GM10847 (cell line): ENCODE data around the gene COPS2.

Source experiments
- POLR2A ChIP-seq: IDR thresholded peaks from 2 replicates; pipeline ENCODE4 v1.6.1; 2011; ENCODE audit not compliant: insufficient read length; ENCODE audit errors: extremely low read depth

Gene COPS2

DNA sequence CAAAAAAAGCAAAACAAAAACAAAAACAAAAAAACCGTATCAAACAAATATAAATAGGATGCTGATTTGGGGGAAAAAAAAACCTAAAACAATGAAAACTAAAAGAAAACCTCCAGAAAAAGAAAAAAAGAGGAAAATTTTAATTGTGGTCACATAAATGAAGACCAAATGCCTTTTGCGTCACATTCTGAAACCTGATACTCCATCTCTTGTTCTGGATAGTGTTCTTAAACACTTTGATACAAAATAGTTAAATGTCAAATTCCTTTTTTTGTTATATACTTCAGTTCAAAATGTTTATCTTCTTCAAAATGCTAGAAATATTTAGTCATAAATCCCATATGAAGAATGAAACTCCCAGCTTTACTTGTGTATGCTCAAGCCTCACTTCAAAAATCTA is 31.0 kb downstream of the COPS2 start:
- TF ChIP-seq POLR2A, result no peak

DNA sequence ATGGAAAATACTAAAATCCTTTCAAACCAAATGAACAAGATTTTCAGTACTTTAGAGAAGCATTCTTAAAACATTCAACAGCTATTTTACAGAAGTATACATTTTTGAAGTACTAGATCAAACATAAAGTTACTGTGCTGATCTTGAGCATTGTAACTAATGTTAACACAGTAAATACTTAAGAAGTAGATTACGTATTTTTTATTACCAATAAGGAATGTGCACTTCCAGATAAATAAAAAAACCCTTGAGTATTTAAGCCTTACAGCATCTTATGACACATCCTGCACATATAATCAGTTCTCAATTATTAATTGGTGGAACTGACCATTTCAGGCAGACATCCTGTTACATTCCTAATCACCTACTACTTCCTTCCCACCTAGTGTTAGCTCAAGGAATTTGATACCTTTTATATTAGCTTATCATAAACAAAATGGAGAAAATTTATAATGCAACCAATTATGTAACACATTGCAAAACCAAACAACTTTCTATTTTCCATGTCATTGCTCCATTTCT is 32.8 kb downstream of the COPS2 start:
- TF ChIP-seq POLR2A, result no peak

DNA sequence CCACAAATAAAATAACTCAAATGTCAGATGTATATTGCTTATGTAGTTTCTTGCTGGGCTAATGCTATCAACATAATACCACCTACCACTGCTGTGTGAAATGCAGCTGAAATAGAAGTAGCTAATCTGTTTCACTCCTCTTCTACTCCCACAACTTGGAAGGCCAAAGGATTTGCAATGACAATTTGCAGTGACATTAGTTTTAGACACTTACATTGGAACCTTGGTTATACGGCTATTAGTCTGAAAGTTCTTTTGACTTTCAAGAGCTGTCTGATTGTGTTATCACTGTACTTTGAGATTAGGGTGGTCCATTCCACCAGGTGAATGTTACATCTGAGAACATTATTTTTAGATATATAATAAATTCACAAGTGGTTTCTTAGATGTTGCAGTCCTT is 33.5 kb downstream of the COPS2 start:
- no peak for TF ChIP-seq POLR2A

DNA sequence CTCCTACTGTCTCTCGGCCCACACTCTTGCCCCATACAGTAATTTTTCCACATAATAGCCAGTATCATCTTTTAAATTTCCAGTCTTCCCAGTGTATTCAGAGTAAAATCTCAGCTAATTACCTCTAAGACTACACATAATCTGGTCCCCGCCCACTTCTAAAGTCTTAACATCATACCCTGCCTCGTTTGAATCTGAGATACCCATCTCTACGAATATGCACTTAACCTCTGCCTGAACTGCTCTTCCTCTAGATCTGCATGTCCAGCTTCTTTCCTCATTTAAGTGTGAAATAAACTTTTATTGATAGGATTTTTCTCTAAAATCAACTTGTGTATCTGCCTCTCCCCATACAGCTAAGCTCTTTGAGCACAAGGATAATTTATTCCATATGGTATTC is 34.6 kb downstream of the COPS2 start:
- no peak for TF ChIP-seq POLR2A

DNA sequence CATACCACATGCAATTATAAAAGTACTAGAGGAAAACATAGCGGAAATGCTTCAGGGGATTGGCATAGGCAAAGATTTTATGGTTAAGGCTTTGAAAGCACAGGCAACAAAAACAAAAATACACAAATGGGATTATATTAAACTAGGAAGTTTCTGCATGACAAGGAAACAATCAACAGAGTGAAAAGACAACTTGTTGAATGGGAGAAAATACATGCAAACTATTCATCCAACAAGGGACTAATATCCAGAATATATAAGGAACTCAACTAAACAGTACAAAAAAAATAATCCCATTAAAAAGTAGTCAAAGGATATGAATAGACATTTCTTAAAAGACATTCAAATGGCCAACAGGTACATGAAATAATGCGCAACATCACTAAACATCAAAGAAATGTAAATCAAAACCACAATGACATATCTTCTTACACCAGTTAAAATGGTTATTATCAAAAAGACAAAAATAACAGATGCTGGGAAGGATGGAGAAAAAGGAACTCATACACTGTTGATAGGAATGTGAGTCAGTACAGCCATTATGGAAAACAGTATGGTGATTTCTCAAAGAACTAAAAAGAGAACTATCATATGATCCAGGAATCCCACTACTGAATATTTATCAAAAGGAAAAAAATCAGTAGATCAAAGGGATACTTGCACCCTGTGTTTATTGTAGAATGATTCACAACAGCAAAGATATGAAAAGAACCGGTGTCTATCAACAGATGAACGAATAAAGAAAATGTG is 39.1 kb downstream of the COPS2 start:
- TF ChIP-seq POLR2A, result no peak

DNA sequence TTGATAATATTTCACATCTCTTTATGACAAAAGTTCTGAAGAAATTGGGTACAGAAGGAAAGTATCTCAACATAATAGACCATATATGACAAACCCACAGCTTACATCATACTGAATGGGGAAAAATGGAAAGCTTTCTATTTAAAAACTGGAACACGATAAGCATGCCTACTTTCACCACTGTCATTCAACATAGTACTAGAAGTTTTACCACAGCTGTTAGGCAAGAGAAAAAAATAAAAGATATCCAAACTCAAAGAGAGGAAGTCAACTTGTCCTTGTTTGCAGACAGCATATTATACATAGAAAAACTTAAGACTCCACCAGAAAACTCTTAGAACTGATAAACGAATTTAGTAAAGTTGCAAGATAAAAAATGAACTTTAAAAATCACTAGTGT is 40.3 kb downstream of the COPS2 start:
- TF ChIP-seq POLR2A, result no peak

DNA sequence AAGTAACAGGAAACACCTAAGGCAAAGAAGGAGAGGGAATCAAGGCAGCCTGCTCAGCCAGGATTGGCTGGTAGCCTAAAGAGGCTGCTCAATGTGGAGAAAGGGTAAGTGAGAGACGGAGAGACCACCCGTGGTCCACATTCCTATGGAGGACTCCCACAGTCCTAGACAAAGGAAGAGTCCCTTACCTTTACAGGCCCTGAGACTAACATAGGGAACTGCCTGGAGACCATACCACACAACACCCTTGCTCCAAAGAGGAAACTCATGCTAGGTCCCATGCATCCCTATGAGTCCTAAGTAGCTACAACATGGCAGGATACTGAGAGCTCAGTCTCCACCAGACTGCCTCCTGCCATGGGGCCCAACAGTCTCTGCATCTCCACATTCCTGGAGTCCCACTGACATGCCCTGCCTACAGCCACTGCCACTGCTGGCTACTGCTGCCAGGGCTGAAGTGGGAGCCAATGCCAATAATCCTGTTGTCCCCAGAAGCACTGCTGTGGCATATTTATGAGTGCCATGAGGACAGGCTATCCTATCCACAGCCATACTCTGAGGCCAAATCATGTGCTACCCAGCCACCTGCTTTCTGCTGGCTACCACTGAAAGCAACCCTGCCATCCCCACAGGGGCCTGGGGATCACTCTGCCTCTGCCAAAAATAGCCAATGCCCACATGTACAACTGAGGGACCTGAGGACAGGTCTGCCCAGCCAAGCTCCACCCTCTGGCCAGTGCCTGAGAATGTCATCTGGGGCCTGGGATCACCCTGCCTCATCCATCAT is 45.0 kb downstream of the COPS2 start:
- TF ChIP-seq POLR2A, result no peak

DNA sequence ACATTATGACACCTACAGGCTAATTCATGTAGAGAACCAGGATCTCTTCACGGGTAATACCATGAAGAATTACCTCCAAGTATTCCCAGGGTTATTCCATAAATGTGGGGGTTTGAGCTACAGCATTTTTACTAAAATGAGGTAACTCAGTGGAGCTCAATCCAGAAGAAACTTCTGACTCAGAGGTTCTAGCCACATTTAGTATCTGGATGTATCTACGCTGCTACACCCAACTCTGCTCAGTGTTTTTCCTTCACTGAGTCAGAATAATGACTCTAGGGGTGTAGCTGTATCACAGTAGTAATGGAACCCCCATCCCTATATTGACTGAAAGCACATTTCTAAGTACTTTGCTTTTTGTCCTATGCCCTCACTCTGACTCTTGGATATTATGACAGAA is 52.4 kb downstream of the COPS2 start:
- no peak for TF ChIP-seq POLR2A

DNA sequence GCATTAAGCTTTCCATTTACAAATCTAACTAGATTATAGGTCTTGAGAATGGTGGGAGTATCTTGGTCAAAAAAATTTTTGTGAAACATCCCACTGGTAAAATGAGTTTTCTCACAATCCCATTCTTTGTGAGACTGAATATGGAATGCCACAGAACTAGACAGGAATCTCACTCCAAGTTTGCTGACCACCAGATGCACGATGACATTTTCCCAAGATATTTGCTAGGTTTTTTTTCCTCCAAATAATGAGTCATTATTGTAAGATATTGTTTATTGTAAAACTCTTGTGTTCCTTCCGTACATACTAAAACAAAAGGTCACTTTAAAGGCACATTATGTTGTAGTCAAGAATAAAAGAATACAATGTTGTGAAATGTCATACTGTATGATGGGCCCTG is 53.9 kb downstream of the COPS2 start:
- no peak for TF ChIP-seq POLR2A

DNA sequence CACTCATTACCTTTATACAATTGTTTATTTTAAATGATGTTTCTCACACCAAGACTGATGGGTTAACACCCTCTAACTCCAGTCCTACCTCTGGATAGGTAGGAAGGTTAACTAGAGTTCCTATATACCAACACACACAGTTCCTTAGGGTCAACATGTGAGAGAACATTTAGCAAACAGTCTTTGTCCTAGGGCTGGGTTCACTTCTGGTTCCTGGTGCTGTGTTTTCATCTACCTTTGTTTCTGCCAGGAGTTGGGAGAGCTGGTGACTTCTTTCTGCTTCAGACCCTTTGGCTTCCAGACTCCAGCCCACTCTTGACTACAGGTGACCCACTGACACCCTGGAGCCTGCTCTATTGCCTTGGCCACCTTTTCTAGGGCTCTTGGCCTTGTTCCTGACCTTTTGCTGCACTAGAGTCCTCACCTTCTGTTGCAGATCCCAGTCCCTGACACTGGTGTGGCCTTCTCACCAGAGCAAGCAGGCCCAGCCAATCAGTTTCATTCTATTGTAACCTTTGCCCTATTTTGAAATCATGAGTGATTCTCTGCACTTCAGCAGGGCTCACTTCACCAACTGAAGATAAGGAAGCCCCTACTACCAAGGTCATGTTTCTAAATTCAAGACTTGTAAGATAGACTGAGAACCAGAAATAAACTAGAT is 59.2 kb downstream of the COPS2 start:
- TF ChIP-seq POLR2A, result no peak

DNA sequence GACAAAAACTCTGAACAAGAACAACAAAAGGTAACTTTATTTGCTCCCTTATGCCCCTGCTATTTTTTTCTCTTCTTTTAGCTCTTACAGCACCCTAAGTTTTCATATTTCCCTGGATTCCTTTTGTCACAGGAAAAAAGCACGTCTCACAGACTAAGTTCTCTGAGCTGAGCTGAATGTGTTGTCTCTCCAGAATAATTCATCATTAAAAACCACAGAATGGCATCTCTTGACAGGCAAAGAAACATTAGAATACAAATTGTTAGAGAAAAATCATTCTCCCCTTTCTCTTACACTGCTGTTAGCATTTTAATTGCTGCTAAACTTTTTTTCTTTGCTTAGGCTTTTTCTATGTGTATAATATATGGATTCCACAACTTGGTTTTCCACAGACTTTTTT is 60.5 kb downstream of the COPS2 start:
- no peak for TF ChIP-seq POLR2A

DNA sequence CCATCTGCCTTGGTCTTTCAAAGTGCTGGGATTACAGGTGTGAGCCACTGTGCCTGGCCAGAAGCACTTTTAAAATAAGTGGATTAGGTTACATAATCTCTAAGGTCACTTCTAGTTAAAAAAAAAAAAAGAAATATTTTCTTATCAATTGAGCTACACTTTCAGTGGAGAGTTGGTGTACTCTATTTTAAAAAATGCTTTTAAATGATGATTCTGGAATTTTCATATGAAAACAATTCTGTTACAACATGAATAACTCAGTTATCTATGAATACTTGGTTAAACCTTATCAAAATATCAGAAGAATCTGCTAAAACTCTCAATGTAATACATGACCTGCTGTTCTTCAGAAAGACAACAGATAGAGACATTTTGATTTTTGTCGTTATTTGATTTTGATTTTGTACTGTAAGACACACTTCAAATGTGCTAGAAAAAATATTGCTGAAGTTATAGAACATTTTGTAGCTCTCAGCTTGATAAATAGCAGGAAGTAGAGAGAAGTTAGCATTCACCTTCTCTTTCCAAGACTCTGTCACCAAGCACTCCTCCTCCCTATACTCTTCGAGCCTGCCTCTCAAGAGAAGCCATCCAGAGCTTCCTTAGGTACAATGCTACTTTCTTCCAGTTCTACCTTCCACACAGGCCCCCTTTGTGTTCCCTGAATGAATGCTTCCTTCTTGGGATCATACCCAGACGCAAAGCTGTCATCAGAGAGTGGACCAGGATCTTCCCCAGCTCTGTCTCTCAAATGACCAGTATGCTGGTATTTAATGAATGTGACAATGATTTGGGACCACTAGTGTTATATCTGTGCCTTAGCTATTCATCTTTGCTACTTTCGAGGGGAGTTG is 61.9 kb downstream of the COPS2 start:
- TF ChIP-seq POLR2A, result no peak

DNA sequence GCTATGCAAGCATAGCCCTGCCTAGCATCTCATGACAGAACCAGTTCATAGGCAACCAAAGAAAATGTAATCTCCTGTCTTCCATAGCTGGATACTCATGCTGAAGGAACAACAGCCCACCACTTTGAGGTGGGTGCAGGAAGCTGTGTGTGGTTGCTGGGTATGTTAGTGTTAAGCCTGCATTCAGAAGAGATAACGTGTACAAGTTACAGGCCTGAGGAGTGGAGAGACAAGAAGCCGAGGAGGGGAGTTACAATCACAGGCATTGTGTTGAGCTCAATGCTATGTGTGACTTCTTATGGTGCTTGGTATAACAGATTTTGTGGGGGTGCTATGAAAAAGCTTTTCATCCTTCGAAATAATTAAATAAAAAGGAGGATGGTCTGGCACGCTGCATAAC is 66.4 kb downstream of the COPS2 start:
- no peak for TF ChIP-seq POLR2A

DNA sequence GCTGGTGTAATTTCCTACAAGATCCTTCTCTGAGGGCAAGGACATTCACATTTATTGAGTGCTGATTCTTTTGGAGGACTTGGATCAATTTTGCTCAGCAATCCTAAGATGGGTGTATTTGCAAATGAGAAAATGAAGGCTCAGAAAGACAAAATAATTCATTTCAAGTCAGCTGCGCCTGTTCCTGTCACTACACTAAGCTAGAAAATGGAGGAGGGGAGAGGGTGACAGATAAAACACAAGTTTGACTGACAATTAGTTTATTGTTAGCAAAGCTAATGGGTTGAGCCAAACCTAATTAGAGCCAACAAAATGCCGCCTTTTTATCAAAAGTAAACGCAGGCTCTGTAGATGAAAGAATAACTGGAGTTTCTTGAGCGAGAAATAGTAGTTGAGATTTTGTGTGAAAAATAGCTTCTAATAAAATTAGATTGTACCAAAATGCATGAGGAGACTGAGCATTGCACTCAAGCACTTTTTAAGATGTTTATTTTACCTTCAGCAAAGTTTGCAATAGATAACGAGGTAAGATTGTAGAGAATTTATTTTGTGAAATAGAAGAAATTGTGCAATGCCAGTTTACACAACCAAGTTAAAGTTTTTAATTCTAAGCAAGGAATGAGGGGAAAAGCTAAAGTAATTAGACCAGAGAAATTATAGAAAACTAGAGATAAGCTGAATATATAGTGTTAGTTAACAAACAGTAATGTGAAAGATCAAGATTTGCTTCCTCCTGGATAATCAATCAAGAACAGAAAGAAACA is 69.5 kb downstream of the COPS2 start:
- TF ChIP-seq POLR2A, result no peak
